Calu3 (cell line): ENCODE results near the gene OR1D2. TPM values are rescaled to one million over a fixed set of nuclear protein-coding genes. Genes with fewer than 3 reads are reported as not detected.

Experiments used
- BruUV-seq: library from RNA; stranded (reverse); fragments of 400-500 nt; replicated peaks from 2 replicates; lab custom pipeline; 2021; lab: Mats Ljungman, UMichigan
- CTCF ChIA-PET: fragments of 300-600 bp; sonication (Branson Sonifier 250); formaldehyde crosslinking; loops from one replicate; lab custom pipeline; 2022; ENCODE audit warnings: antibody characterized with exemption; lab: Charles Lee
- DNase-seq: peaks from one replicate; pipeline ENCODE4 v3.0.0; 2022
- H3K27ac Mint-ChIP-seq: one replicate; pipeline ENCODE4 v1.8.0; 2022; ENCODE audit warnings: mixed read lengths; ENCODE audit not compliant: unreplicated experiment
- H3K27me3 Mint-ChIP-seq: one replicate; pipeline ENCODE4 v1.8.0; 2022; ENCODE audit warnings: mixed read lengths; ENCODE audit not compliant: unreplicated experiment
- H3K36me3 Mint-ChIP-seq: one replicate; pipeline ENCODE4 v1.8.0; 2022; ENCODE audit warnings: mild to moderate bottlenecking, moderate library complexity, mixed read lengths; ENCODE audit not compliant: insufficient read depth, unreplicated experiment
- H3K4me1 Mint-ChIP-seq: one replicate; pipeline ENCODE4 v1.8.0; 2022; ENCODE audit warnings: mild to moderate bottlenecking, low read depth, mixed read lengths; ENCODE audit not compliant: unreplicated experiment
- H3K4me3 Mint-ChIP-seq: one replicate; pipeline ENCODE4 v1.8.0; 2022; ENCODE audit warnings: mild to moderate bottlenecking, low read depth, moderate library complexity, mixed read lengths; ENCODE audit not compliant: unreplicated experiment
- H3K9me3 Mint-ChIP-seq: one replicate; pipeline ENCODE4 v1.8.0; 2022; ENCODE audit warnings: low read depth, mixed read lengths; ENCODE audit not compliant: unreplicated experiment
- intact Hi-C: fragments of 100-400 bp; cut with micrococcal nuclease; formaldehyde crosslinking; loops from one replicate; pipeline ENCODE4 v1.10.0; 2022; ENCODE audit not compliant: unreplicated experiment
- total RNA-seq: library from RNA; stranded (reverse); gene quantifications from 2 replicates; pipeline ENCODE4 v1.2.3, GENCODE V29; 2022
- TF ChIP-seq, protein P1 (sequence below): fragments of 200-600 bp; IDR thresholded peaks from one replicate; pipeline ENCODE4 v1.8.0; 2022; ENCODE audit warnings: antibody characterized with exemption; ENCODE audit not compliant: unreplicated experiment

The OR1D2 gene
- total RNA-seq, 1 experiment from 2014 or later, result not detected

DNA sequence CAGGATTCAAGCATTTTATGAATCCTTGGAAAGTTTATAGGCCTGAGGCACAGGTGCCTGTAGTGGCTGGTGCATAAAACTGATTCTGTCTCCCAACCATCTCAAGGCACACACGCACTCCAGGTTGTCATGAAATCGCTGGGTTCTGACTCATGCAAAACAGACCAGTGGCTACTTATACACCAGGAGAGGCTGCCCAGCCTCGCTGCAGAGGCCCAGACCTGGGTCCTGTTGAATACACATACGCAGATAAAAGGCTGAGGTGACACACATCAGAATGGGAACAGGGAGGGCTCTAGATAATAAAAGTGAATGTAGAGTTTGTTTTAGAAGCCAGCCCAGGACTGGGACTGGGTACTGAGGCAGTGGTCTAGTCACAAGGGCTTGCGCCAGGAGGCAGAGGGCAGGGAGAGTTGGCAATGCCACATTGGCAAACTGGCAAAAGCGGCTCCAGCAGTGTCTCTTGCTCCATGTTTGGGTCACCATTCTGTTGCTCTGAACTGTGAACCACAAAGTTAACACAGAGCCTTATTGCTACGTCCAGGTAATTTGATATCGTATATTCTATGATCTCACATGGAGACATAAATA is 54.4 kb downstream of the OR1D2 start:
- no peaks in the 10 kb centered on the region for H3K4me1 Mint-ChIP-seq
- DNase-seq, result no peak
- no peaks in the 10 kb centered on the region for H3K27me3 Mint-ChIP-seq
- no peak overlapping the region for H3K27ac Mint-ChIP-seq
- TF ChIP-seq, protein P1, sequence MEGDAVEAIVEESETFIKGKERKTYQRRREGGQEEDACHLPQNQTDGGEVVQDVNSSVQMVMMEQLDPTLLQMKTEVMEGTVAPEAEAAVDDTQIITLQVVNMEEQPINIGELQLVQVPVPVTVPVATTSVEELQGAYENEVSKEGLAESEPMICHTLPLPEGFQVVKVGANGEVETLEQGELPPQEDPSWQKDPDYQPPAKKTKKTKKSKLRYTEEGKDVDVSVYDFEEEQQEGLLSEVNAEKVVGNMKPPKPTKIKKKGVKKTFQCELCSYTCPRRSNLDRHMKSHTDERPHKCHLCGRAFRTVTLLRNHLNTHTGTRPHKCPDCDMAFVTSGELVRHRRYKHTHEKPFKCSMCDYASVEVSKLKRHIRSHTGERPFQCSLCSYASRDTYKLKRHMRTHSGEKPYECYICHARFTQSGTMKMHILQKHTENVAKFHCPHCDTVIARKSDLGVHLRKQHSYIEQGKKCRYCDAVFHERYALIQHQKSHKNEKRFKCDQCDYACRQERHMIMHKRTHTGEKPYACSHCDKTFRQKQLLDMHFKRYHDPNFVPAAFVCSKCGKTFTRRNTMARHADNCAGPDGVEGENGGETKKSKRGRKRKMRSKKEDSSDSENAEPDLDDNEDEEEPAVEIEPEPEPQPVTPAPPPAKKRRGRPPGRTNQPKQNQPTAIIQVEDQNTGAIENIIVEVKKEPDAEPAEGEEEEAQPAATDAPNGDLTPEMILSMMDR, result no peak
- H3K4me3 Mint-ChIP-seq, result peak overlapping the region; percentile 92
- peaks cover 9% of the 10 kb centered on the region for H3K36me3 Mint-ChIP-seq
- no TSS peak for BruUV-seq
- CTCF ChIA-PET, result no interaction called here
- no peaks in the 10 kb centered on the region for H3K9me3 Mint-ChIP-seq
- intact Hi-C loops, result loop anchor here (5.0 to 10.0 kb wide), 2 partner anchors 285 to 598 kb away; no protein-coding TSS in a partner anchor

DNA sequence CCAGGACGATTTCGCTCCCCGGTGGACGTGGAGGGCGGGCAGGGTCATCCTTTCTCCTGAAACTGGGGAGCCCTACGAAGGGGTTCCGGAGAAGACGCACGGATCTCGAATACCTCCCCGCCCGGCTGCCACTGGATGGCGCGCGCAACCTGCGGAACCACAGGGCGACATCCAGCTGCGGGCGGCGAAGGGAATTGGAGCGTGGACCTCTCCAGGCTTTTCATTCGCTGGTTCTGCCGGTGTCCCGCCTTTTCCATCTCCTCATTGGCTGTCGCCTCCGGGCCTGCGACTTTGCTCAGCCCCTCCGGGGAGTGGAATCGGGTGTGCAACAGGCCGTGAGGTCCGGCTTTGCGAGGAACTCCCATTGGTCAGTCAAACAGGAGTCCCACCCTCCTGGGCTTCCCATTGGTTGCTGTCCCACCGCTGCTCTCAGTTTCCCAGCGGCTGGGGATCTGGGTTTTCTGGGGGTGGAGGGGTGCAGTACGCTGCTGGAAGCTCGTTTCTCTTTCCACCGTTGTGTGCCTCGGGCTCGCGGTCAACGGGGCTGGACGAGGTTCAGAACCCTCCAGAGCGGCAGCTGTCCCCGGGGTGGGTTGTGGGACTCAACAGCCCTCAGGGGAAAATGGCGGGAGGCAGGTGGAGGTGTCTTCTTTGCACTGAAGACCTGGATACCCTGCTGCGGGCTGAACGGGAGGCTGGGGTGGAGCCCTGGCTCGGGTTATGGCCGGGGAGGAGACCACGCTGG is 55.3 kb downstream of the OR1D2 start:
- CTCF ChIA-PET, result interaction anchor here (0.7 kb wide), 1 partner anchor 587 kb away, joined by 4 read pairs; the partner anchor contains the start of genes CTNS and SHPK
- Mint-ChIP-seq H3K4me3 (peak overlapping the region; percentile 92), H3K9me3 (no peaks in the 10 kb centered on the region), H3K27ac (peak overlapping the region; percentile 64), H3K36me3 (peaks cover 9% of the 10 kb centered on the region), H3K4me1 (no peaks in the 10 kb centered on the region), H3K27me3 (no peaks in the 10 kb centered on the region)
- peak; percentile 95 for DNase-seq
- TF ChIP-seq, protein P1, result peak; percentile 41
- no TSS peak for BruUV-seq
- intact Hi-C loops, result loop anchor here (5.0 to 10.0 kb wide), 2 partner anchors 286 to 598 kb away; no protein-coding TSS in a partner anchor

DNA sequence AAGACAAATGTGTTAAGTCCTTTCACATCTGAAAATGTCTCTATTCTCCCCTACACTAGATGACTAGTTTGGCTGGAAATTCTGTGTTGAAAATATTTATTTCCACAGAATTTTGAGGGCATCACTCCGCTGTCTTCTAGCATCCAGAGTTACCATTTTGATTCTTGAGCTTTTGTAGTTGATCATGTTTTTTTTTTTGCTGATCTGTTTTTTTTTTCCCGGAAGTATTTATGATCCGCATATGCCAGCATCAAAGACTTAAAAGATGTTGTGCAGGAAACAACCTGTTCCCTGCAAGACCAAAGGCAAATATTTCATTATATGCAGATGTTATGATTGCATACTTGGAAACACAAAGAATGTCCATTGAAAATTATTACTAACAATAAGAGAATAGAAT is 57.5 kb downstream of the OR1D2 start:
- Mint-ChIP-seq H3K4me1 (no peaks in the 10 kb centered on the region), H3K27ac (no peak overlapping the region), H3K9me3 (peaks cover 2% of the 10 kb centered on the region), H3K4me3 (no peak overlapping the region), H3K36me3 (peaks cover 9% of the 10 kb centered on the region), H3K27me3 (peaks cover 8% of the 10 kb centered on the region)
- DNase-seq, result no peak
- CTCF ChIA-PET, result no interaction called here
- intact Hi-C loops, result loop anchor here (5.0 to 10.0 kb wide), 2 partner anchors 288 to 601 kb away; no protein-coding TSS in a partner anchor
- TF ChIP-seq, protein P1, result no peak
- no TSS peak for BruUV-seq

- peaks cover 8% of the 10 kb centered on the region for H3K36me3 Mint-ChIP-seq
- no peak overlapping the region for H3K27ac Mint-ChIP-seq
- H3K4me3 Mint-ChIP-seq, result no peak overlapping the region
- H3K9me3 Mint-ChIP-seq, result peaks cover 2% of the 10 kb centered on the region
- CTCF ChIA-PET, result interaction anchor here (0.7 kb wide), 1 partner anchor 593 kb away, joined by 4 read pairs; the partner anchor contains the start of gene CTNS
- TF ChIP-seq, protein P1, result peak; percentile 16
- no peaks in the 10 kb centered on the region for H3K4me1 Mint-ChIP-seq
- BruUV-seq, result no TSS peak
- DNase-seq, result peak; percentile 26
- H3K27me3 Mint-ChIP-seq, result peaks cover 16% of the 10 kb centered on the region
- intact Hi-C loops, result loop anchor here (10.0 kb wide), 1 partner anchor 291 kb away; no protein-coding TSS in a partner anchor
Measured at GRCh38 chr17:3043737-3044365, 60.4 kb downstream of the OR1D2 start.
